HG03280 (cell line): Measurements from ENCODE around the gene SLC39A11.
"Not testable (repeated sequence)": the region's sequence is repeated elsewhere in the genome, so short reads cannot be mapped to it uniquely, and the experiment has no call there.

Source experiments
- ATAC-seq: cut with Tn5 transposase; IDR thresholded peaks from one replicate; pipeline ENCODE4 v1.9.1; 2021; ENCODE audit warnings: mild to moderate bottlenecking, moderate library complexity; ENCODE audit not compliant: unreplicated experiment

The SLC39A11 gene

GRCh38 chr17:72766761-72767356, 325.6 kb downstream of the SLC39A11 start:
- ATAC-seq, result no peak

- ATAC-seq, result no peak
Measured at GRCh38 chr17:72765368-72766153, 326.9 kb downstream of the SLC39A11 start.

GRCh38 chr17:72764632-72765041, 327.9 kb downstream of the SLC39A11 start:
- ATAC-seq, result no peak

- no peak for ATAC-seq
Measured at GRCh38 chr17:72763981-72764380, 328.5 kb downstream of the SLC39A11 start.

GRCh38 chr17:72761893-72762575, 330.5 kb downstream of the SLC39A11 start:
- not testable (repeated sequence) for ATAC-seq

GRCh38 chr17:72761431-72761830, 331.1 kb downstream of the SLC39A11 start:
- ATAC-seq, result no peak

- ATAC-seq, result no peak
Measured at GRCh38 chr17:72760368-72760767, 332.1 kb downstream of the SLC39A11 start.

- ATAC-seq, result no peak
Measured at GRCh38 chr17:72759301-72759700, 333.2 kb downstream of the SLC39A11 start.

- ATAC-seq, result no peak
Measured at GRCh38 chr17:72756256-72756655, 336.2 kb downstream of the SLC39A11 start.

GRCh38 chr17:72754513-72754912, 338.0 kb downstream of the SLC39A11 start:
- ATAC-seq, result no peak

GRCh38 chr17:72751746-72752145, 340.7 kb downstream of the SLC39A11 start:
- no peak for ATAC-seq

GRCh38 chr17:72749119-72749572, 343.3 kb downstream of the SLC39A11 start:
- no peak for ATAC-seq

- no peak for ATAC-seq
Measured at GRCh38 chr17:72747501-72747900, 345.0 kb downstream of the SLC39A11 start.

- no peak for ATAC-seq
Measured at GRCh38 chr17:72745241-72745640, 347.2 kb downstream of the SLC39A11 start.

- ATAC-seq, result no peak
Measured at GRCh38 chr17:72743037-72743467, 349.4 kb downstream of the SLC39A11 start.

- no peak for ATAC-seq
Measured at GRCh38 chr17:72737151-72737690, 355.3 kb downstream of the SLC39A11 start.

GRCh38 chr17:72735592-72735991, 356.9 kb downstream of the SLC39A11 start:
- no peak for ATAC-seq

- no peak for ATAC-seq
Measured at GRCh38 chr17:72735048-72735447, 357.4 kb downstream of the SLC39A11 start.

- ATAC-seq, result no peak
Measured at GRCh38 chr17:72734613-72735012, 357.9 kb downstream of the SLC39A11 start.

GRCh38 chr17:72733619-72734282, 358.7 kb downstream of the SLC39A11 start:
- ATAC-seq, result no peak
